GM23338 (cell line): Measurements from ENCODE around the gene DYTN. TPM values are rescaled to one million over a fixed set of nuclear protein-coding genes. Genes with fewer than 3 reads are reported as not detected.

Source experiments
- ATAC-seq: fragments of 200-7000 bp; cut with Tn5 transposase; 3 replicates; pipeline ENCODE4 v1.9.1; 2020
- DNase-seq: peaks from one replicate; pipeline ENCODE4 v3.0.0-alpha.2; 2015; ENCODE audit warnings: low spot score
- H2AFZ ChIP-seq: fragments of 200-600 bp; sonication (generic); 2 replicates; pipeline ENCODE4 v1.8.0; 2016; ENCODE audit warnings: antibody characterized with exemption, mild to moderate bottlenecking, moderate library complexity
- H3F3A ChIP-seq: fragments of 200-600 bp; sonication (generic); replicated peaks from 2 replicates; pipeline ENCODE4 v1.8.0; 2017; ENCODE audit warnings: antibody characterized with exemption, mixed run types, low read depth
- H3K27ac ChIP-seq: fragments of 200-600 bp; sonication (generic); 2 replicates; pipeline ENCODE4 v1.6.1; 2016; ENCODE audit warnings: low read depth
- H3K27me3 ChIP-seq: fragments of 200-600 bp; sonication (generic); 2 replicates; pipeline ENCODE4 v1.8.0; 2016; ENCODE audit warnings: mild to moderate bottlenecking, mixed run types, moderate library complexity; ENCODE audit not compliant: insufficient read depth
- H3K36me3 ChIP-seq: fragments of 200-600 bp; sonication (generic); 2 replicates; pipeline ENCODE4 v1.8.0; 2016; ENCODE audit warnings: mild to moderate bottlenecking; ENCODE audit not compliant: insufficient read depth
- H3K4me1 ChIP-seq: fragments of 200-600 bp; sonication (generic); 2 replicates; pipeline ENCODE4 v1.8.0; 2016; ENCODE audit warnings: mild to moderate bottlenecking, moderate library complexity; ENCODE audit not compliant: insufficient read depth
- H3K4me2 ChIP-seq: fragments of 200-600 bp; sonication (generic); 2 replicates; pipeline ENCODE4 v1.7.1; 2017; ENCODE audit warnings: mixed run types
- H3K4me3 ChIP-seq: fragments of 200-600 bp; sonication (generic); 2 replicates; pipeline ENCODE4 v1.6.1; 2016; ENCODE audit warnings: mixed run types
- H3K79me2 ChIP-seq: fragments of 200-600 bp; sonication (generic); replicated peaks from 2 replicates; pipeline ENCODE4 v1.8.0; 2017; ENCODE audit warnings: mild to moderate bottlenecking; ENCODE audit not compliant: insufficient read depth
- H3K9me2 ChIP-seq: fragments of 200-600 bp; sonication (generic); 2 replicates; pipeline ENCODE4 v1.8.0; 2017; ENCODE audit not compliant: insufficient read depth
- H4K20me1 ChIP-seq: fragments of 200-600 bp; sonication (generic); replicated peaks from 2 replicates; pipeline ENCODE4 v1.8.0; 2017; ENCODE audit warnings: mild to moderate bottlenecking; ENCODE audit not compliant: insufficient read depth
- H3K27ac Mint-ChIP-seq: 2 replicates; pipeline ENCODE4 v1.8.0; 2020; ENCODE audit warnings: inconsistent platforms, mild to moderate bottlenecking, moderate library complexity, mixed read lengths
- H3K27me3 Mint-ChIP-seq: 3 replicates; pipeline ENCODE4 v1.8.0; 2022; ENCODE audit warnings: low read depth, mild to moderate bottlenecking, moderate library complexity, mixed read lengths, inconsistent platforms; ENCODE audit not compliant: insufficient read depth, poor library complexity
- H3K36me3 Mint-ChIP-seq: 3 replicates; pipeline ENCODE4 v1.8.0; 2021; ENCODE audit warnings: low read depth, mild to moderate bottlenecking, inconsistent platforms, moderate library complexity, mixed read lengths
- H3K4me1 Mint-ChIP-seq: 3 replicates; pipeline ENCODE4 v1.8.0; 2020; ENCODE audit warnings: mild to moderate bottlenecking, inconsistent platforms, mixed read lengths
- H3K4me3 Mint-ChIP-seq: 3 replicates; pipeline ENCODE4 v1.8.0; 2021; ENCODE audit warnings: moderate library complexity, mild to moderate bottlenecking, inconsistent platforms, mixed read lengths
- H3K9me3 Mint-ChIP-seq: 3 replicates; pipeline ENCODE4 v1.8.0; 2020; ENCODE audit warnings: moderate library complexity, mild to moderate bottlenecking, inconsistent platforms, mixed read lengths
- EZH2 ChIP-seq: fragments of 200-600 bp; sonication (generic); IDR thresholded peaks from one replicate; pipeline ENCODE4 v1.8.0; 2017; ENCODE audit warnings: antibody characterized with exemption, mild to moderate bottlenecking, low read depth; ENCODE audit not compliant: unreplicated experiment
- JUNB ChIP-seq: IDR thresholded peaks from one replicate; pipeline ENCODE4 v1.6.1; 2016; ENCODE audit warnings: antibody characterized with exemption; ENCODE audit not compliant: unreplicated experiment
- NANOG ChIP-seq: IDR thresholded peaks from 2 replicates; pipeline ENCODE4 v1.6.1; 2016; ENCODE audit warnings: antibody characterized with exemption, borderline replicate concordance
- POLR2AphosphoS5 ChIP-seq: IDR thresholded peaks from 2 replicates; pipeline ENCODE4 v1.6.1; 2016; ENCODE audit warnings: antibody characterized with exemption, low read depth
- ZNF114 ChIP-seq: fragments of 250-450 bp; sonication (Bioruptor Pico); IDR thresholded peaks from 2 replicates; pipeline ENCODE4 v1.5.0; 2020; ENCODE audit warnings: mild to moderate bottlenecking, moderate library complexity
- ZNF331 ChIP-seq: fragments of 250-450 bp; sonication (Bioruptor Pico); IDR thresholded peaks from 2 replicates; pipeline ENCODE4 v1.5.0; 2020; ENCODE audit warnings: low read depth, mild to moderate bottlenecking, moderate library complexity
- polyA plus RNA-seq: library from polyadenylated mRNA; unstranded; fragments of >200 nt; fragmentation: Nextera tagmentation; extraction: Ambion mirVana; gene quantifications from 2 replicates; pipeline ENCODE4 v1.2.1, GENCODE V29; 2016
- total RNA-seq: library from RNA; depleted of rRNA; stranded (reverse); fragments of >200 nt; shearing (Covaris generic); gene quantifications from 2 replicates; pipeline ENCODE4 v1.2.3, GENCODE V29; 2014
- TF ChIP-seq, protein P1 (sequence below): IDR thresholded peaks from 2 replicates; pipeline ENCODE4 v1.6.1; 2016; ENCODE audit warnings: antibody characterized with exemption
- TF ChIP-seq, protein P2 (sequence below): IDR thresholded peaks from one replicate; pipeline ENCODE4 v1.6.1; 2018; ENCODE audit warnings: antibody characterized with exemption; ENCODE audit not compliant: unreplicated experiment
- TF ChIP-seq, protein P3 (sequence below), 2 experiments: fragments of 200-600 bp in 1 of 2; sonication (generic) in 1 of 2; conservative IDR thresholded peaks; 2 replicates each; pipeline versions ENCODE4 v1.5.1 to v1.6.1; 2016 to 2017; ENCODE audit warnings: antibody characterized with exemption in 2 of 2, low read depth in 2 of 2, mild to moderate bottlenecking in 2 of 2, moderate library complexity in 1 of 2

Gene DYTN
- total and polyA plus RNA-seq, 2 experiments from 2014 or later = not detected

DNA sequence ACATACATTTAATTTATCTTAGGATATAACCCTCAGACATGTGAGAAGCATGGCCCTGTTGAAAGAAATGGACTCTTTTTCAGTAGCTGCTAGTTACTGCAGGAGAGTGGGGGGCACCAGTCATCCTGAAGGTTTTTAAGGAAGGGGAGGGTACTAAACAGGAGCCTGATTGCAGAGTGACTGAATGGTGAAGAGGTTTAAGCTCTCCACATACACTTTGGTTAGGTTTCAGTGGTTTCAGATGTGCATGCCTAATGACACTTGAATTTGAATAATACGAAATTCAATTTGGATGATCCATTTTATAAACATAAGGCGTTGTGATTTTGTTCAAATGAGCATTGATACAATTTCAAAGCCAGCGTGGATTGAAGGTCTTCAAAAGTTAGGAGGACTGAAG is 86.9 kb downstream of the DYTN start:
- no peaks in the 10 kb centered on the region for H4K20me1 ChIP-seq
- no peaks in the 10 kb centered on the region for H3F3A ChIP-seq
- H3K36me3 ChIP-seq = no peaks in the 10 kb centered on the region
- H3K27me3 ChIP-seq = no peaks in the 10 kb centered on the region
- H3K27ac ChIP-seq = no peak overlapping the region
- H3K36me3 Mint-ChIP-seq = no peaks in the 10 kb centered on the region
- H3K79me2 ChIP-seq = no peaks in the 10 kb centered on the region
- H3K4me1 Mint-ChIP-seq = peaks cover 8% of the 10 kb centered on the region; the same call in 2 of the 3 replicates
- no peaks in the 10 kb centered on the region; the same call in 1 of the 2 replicates for H3K9me2 ChIP-seq
- H3K27ac Mint-ChIP-seq = no peak overlapping the region
- ATAC-seq (no peak), DNase-seq (no peak)
- H2AFZ ChIP-seq = no peak overlapping the region
- H3K4me3 ChIP-seq = no peak overlapping the region
- H3K27me3 Mint-ChIP-seq = peaks cover 5% of the 10 kb centered on the region
- H3K4me2 ChIP-seq = no peak overlapping the region
- H3K4me1 ChIP-seq = peaks cover 5% of the 10 kb centered on the region
- no peak overlapping the region for H3K4me3 Mint-ChIP-seq
- H3K9me3 Mint-ChIP-seq = no peaks in the 10 kb centered on the region
- no peak for TF ChIP-seq POLR2AphosphoS5
- TF ChIP-seq JUNB = no peak

DNA sequence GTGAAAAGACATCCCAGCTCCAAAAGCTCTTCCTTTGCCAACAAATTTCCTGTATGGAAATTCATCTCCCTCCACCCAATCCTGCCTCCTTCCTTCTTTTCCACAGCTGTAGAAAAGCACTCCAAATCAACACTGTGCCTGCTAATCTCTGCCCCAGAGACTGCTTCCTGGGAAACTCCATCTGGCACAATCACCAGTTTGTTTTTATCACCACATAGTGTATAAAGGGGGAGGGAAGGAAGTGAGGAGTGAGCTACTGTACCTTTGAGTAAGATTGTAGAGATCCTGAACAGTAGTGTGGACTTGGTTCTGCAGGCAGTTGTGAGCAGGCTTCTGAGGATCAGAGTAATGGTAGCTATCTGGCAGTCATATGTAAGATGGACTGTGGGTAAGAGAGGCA is 90.6 kb downstream of the DYTN start:
- no peak for DNase-seq
- Histone ChIP-seq H2AFZ (no peak overlapping the region), H3K9me2 (no peaks in the 10 kb centered on the region; the same call in 1 of the 2 replicates), H3K27me3 (no peaks in the 10 kb centered on the region), H3K36me3 (no peaks in the 10 kb centered on the region), H3K4me2 (no peak overlapping the region), H3K27ac (no peak overlapping the region), H3K4me1 (peaks cover 5% of the 10 kb centered on the region; the same call in 1 of the 2 replicates), H3K79me2 (no peaks in the 10 kb centered on the region), H3K4me3 (no peak overlapping the region), H4K20me1 (no peaks in the 10 kb centered on the region), H3F3A (no peaks in the 10 kb centered on the region)
- Mint-ChIP-seq H3K4me3 (no peak overlapping the region), H3K4me1 (peaks cover 14% of the 10 kb centered on the region; the same call in 2 of the 3 replicates), H3K27me3 (peaks cover 4% of the 10 kb centered on the region), H3K9me3 (no peaks in the 10 kb centered on the region), H3K27ac (no peak overlapping the region), H3K36me3 (no peaks in the 10 kb centered on the region)
- TF ChIP-seq ZNF114 (CRISPR knock-in tag) = no peak
- TF ChIP-seq JUNB = no peak
- TF ChIP-seq, protein P1, sequence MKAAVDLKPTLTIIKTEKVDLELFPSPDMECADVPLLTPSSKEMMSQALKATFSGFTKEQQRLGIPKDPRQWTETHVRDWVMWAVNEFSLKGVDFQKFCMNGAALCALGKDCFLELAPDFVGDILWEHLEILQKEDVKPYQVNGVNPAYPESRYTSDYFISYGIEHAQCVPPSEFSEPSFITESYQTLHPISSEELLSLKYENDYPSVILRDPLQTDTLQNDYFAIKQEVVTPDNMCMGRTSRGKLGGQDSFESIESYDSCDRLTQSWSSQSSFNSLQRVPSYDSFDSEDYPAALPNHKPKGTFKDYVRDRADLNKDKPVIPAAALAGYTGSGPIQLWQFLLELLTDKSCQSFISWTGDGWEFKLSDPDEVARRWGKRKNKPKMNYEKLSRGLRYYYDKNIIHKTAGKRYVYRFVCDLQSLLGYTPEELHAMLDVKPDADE = no peak
- TF ChIP-seq, protein P2, sequence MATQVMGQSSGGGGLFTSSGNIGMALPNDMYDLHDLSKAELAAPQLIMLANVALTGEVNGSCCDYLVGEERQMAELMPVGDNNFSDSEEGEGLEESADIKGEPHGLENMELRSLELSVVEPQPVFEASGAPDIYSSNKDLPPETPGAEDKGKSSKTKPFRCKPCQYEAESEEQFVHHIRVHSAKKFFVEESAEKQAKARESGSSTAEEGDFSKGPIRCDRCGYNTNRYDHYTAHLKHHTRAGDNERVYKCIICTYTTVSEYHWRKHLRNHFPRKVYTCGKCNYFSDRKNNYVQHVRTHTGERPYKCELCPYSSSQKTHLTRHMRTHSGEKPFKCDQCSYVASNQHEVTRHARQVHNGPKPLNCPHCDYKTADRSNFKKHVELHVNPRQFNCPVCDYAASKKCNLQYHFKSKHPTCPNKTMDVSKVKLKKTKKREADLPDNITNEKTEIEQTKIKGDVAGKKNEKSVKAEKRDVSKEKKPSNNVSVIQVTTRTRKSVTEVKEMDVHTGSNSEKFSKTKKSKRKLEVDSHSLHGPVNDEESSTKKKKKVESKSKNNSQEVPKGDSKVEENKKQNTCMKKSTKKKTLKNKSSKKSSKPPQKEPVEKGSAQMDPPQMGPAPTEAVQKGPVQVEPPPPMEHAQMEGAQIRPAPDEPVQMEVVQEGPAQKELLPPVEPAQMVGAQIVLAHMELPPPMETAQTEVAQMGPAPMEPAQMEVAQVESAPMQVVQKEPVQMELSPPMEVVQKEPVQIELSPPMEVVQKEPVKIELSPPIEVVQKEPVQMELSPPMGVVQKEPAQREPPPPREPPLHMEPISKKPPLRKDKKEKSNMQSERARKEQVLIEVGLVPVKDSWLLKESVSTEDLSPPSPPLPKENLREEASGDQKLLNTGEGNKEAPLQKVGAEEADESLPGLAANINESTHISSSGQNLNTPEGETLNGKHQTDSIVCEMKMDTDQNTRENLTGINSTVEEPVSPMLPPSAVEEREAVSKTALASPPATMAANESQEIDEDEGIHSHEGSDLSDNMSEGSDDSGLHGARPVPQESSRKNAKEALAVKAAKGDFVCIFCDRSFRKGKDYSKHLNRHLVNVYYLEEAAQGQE = no peak
- no peak for TF ChIP-seq NANOG
- TF ChIP-seq EZH2 = no peak
- TF ChIP-seq, protein P3, sequence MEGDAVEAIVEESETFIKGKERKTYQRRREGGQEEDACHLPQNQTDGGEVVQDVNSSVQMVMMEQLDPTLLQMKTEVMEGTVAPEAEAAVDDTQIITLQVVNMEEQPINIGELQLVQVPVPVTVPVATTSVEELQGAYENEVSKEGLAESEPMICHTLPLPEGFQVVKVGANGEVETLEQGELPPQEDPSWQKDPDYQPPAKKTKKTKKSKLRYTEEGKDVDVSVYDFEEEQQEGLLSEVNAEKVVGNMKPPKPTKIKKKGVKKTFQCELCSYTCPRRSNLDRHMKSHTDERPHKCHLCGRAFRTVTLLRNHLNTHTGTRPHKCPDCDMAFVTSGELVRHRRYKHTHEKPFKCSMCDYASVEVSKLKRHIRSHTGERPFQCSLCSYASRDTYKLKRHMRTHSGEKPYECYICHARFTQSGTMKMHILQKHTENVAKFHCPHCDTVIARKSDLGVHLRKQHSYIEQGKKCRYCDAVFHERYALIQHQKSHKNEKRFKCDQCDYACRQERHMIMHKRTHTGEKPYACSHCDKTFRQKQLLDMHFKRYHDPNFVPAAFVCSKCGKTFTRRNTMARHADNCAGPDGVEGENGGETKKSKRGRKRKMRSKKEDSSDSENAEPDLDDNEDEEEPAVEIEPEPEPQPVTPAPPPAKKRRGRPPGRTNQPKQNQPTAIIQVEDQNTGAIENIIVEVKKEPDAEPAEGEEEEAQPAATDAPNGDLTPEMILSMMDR (conservative IDR thresholded peaks at IDR 0.05; ENCODE audit: low read depth in 2 of 2) = no peak
- TF ChIP-seq POLR2AphosphoS5 = no peak
- no peak for TF ChIP-seq ZNF331
- ATAC-seq = no peak
